ENCODE measurements around the gene LMBRD2.
A peak's percentile ranks its signal among the peaks of the same experiment; 100 is the strongest.
"Not testable (repeated sequence)": the region's sequence is repeated elsewhere in the genome, so short reads cannot be mapped to it uniquely, and the experiment has no call there.

LMBRD2 gene

DNA sequence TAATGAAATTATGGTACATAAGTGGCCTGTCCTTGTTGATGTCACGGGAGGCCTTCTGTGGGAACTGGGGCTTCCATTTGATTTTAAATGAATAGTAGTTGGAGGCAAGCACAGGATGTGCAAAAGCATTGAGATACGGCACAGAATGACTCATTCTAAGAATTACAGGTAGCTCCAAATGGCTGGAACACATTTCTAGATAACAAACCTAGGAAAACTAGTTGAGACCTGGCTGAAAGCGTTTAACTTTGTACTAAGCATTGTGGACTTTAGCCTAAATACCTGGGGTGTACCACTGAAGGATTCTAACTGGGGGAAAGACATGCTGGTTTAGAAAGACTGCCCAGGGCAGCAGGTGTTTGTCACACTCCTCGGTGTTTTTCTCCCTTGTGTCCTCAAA, 9.7 kb upstream of the LMBRD2 start:
- no peak for DNase-seq (ENCODE audit: low read depth)

GRCh38 chr5:36160617-36161016, 8.9 kb upstream of the LMBRD2 start:
- DNase-seq (ENCODE audit: low read depth), result no peak

DNA sequence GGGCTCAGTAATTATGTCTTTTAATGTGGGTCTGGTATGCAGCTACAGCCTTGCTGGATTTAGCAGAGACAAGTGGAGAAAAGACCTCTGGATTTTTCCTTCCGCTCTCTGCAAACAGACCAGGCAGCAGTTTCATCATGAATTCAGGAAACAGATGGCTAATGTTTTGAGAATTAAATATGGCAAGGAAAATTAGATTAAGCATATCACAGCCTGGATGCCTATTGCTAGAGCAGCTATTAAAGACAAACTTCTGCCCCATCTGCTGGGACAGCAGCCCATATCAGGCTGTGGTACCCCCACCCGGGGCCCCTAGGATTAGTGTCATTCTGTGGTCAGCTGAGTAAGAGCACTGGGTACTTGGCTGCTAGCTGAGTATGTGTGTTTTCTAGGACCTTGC, 6.5 kb upstream of the LMBRD2 start:
- no peak for DNase-seq (ENCODE audit: low read depth)

DNA sequence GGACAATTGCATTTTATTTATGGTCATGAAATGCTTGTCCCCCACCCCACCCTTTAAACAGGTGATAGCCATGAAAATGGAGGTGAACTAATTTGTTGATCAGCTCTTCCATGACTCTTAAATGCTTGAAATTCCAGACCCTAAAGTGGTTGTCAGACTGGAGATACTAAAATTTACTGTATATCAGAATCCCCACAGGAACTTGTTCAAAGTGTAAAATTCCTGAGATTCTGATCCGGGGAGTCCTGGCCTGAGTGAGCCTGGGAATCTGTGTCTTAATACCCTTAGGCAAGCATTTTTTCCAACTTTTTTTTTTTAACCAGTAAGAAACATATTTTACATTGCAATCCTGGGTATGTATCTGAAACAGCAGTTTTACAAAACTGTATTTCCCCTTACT, 4.9 kb upstream of the LMBRD2 start:
- DNase-seq (ENCODE audit: low read depth), result peak; percentile 44

- DNase-seq (ENCODE audit: low read depth), result peak; percentile 41
Measured at GRCh38 chr5:36156121-36156601, 4.5 kb upstream of the LMBRD2 start.

- DNase-seq (ENCODE audit: low read depth), result no peak
Measured at GRCh38 chr5:36155291-36155690, 3.6 kb upstream of the LMBRD2 start.

DNA sequence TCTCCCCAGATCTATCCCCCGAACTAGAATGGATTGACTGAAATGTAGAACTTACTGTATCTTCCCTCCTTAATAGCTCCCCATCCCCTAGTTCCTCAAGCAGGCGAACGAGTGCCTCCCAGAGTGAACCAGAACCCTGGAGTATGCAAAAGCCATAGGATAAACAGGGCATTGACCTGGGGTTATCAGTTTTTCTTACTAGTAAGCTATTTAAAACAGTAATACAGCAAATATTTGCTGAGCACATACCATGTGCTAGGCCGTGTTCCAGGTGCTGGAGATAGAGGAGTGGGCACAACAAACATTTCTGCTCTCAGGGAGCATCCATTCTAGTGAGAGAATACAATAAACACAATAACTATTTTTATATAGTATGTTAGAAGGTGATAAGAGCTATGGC, 2.0 kb upstream of the LMBRD2 start:
- no peak for DNase-seq (ENCODE audit: low read depth)

- no peak for DNase-seq (ENCODE audit: low read depth)
Measured at GRCh38 chr5:36153298-36153677, 1.6 kb upstream of the LMBRD2 start.

GRCh38 chr5:36152324-36153297, 924 bp upstream of the LMBRD2 start:
- no peak for DNase-seq (ENCODE audit: low read depth)

DNA sequence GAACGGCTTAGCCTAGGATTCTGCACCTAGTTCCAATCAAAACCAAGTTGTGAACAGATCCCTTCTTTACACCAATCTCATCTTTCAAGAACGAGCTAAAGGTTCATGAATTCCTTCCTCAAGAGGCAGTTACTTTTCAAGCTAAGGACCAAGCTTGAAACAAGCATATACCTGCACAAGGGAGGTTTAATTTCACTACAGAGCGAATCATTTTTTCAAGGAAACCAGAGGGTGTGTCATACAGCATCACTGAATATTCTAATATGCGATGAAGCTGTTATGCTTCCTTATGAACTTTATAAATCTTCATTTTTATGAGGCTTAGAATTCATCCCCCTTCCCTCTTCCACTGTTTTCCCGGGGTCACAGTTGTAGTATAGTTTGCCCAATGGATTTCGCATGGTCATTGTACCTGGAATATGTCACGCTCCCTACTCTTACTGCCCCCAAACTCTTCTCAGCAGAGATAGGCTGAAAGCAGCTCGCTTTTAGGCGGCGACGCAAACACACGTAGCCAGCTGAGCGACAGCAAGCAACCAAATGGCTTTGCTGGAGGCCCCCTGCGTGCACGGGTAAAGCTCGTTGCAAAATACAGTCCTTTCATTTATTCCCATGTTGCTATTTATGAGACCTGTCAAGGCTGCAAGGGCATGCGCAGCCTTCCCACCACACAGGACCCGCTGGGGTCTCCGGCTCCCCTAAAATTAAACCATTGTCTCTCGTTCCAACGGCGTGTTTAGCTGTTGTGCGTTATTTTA, 832 bp downstream of the LMBRD2 start:
- no peak for DNase-seq (ENCODE audit: low read depth)

- no peak for DNase-seq (ENCODE audit: low read depth)
Measured at GRCh38 chr5:36147681-36148080, 4.0 kb downstream of the LMBRD2 start.

- DNase-seq (ENCODE audit: low read depth), result no peak
Measured at GRCh38 chr5:36146390-36146789, 5.3 kb downstream of the LMBRD2 start.

DNA sequence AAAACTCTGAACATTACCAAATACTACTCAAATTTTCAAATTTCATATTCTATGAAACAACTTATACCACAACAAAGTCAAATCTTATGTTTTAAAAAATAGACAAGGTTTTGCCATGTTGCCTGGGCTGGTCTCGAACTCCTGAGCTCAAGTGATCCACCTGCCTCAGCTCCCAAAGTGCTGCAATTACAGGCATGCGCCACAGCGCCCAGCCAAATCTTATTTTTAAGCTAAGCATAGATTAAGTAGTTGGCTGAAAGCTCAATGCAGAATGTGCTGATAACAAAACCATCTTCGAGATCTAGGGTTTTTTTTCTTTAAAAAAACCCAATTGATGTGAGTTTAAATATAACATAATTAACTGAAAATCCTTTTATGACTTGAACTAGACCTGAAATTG, 6.4 kb downstream of the LMBRD2 start:
- no peak for DNase-seq (ENCODE audit: low read depth)

GRCh38 chr5:36138900-36139683, 12.6 kb downstream of the LMBRD2 start:
- DNase-seq (ENCODE audit: low read depth), result no peak

GRCh38 chr5:36136581-36136980, 15.1 kb downstream of the LMBRD2 start:
- no peak for DNase-seq (ENCODE audit: low read depth)

GRCh38 chr5:36135988-36136387, 15.7 kb downstream of the LMBRD2 start:
- DNase-seq (ENCODE audit: low read depth), result no peak

DNA sequence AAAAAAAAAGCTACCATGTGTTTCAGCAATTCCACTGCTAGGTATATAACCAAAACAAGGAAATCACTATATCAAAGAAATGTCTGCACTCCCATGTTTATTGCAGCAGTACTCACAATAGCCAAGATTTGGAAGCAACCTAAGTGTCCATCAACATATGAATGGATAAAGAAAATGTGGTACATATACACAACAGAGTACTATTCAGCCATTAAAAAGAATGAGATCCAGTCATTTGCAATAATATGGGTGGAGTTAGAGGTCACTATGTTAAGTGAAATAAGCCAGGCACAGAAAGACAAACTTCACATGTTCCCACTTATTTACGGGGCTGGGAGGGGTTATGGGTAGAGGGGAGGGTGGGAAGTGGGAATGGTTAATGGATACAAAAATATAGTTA, 18.7 kb downstream of the LMBRD2 start:
- DNase-seq (ENCODE audit: low read depth), result not testable (repeated sequence)

DNA sequence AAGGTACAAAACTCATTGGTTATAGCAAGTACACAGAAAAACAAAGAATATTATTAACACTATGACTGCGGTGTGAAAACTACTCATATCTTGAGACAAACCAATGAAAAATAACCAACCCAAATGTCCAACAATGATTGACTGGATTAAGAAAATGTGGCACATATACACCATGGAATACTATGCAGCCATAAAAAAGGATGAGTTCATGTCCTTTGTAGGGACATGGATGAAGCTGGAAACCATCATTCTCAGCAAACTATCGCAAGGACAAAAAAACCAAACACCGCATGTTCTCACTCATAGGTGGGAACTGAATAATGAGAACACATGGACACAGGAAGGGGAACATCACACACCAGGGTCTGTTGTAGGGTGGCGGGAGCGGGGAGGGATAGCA, 22.0 kb downstream of the LMBRD2 start:
- not testable (repeated sequence) for DNase-seq (ENCODE audit: low read depth)

DNA sequence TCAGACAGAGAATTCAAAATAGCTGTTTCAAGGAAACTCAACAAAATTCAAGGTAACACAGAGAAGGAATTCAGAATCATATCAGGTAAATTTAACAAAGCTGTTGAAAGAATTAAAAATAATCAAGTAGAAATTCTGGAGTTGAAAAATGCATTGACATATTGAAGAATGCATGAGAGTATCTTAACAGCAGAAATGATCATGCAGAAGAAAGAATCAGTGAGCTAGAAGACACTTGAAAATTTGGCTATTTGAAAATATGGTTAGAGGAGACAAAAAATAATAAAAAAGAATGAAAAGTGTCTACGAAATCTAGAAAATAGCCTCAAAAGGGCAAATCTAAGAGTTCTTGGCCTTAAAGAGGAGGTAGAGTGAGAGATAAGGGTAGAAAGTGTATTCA, 22.9 kb downstream of the LMBRD2 start:
- DNase-seq (ENCODE audit: low read depth), result no peak

DNA sequence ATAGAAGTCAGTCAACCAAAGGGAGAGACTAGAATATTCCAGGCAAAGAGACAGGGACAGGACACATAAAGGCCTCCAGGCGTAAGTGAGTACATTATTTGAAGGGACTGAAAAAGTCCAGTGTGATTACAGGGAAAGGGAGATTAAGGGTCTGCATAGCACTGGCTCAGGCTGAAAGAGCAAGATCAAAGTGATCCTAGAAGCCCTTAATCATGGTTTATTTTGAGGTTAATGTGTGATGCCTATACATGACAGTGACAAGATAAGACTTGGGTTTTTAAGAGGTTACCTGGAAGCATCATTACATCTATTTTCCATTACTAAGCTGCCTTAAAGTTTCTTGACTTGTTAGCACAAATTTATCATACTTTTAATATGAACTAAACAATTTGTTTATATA, 25.8 kb downstream of the LMBRD2 start:
- DNase-seq (ENCODE audit: low read depth), result no peak

- DNase-seq (ENCODE audit: low read depth), result no peak
Measured at GRCh38 chr5:36111238-36111637, 40.4 kb downstream of the LMBRD2 start.

- DNase-seq (ENCODE audit: low read depth), result no peak
Measured at GRCh38 chr5:36108758-36109460, 42.8 kb downstream of the LMBRD2 start.
